ENCODE data around the gene GPR107. TPM values are rescaled to one million over a fixed set of nuclear protein-coding genes. Genes with fewer than 3 reads are reported as not detected.

Gene GPR107
- total RNA-seq, 4 donors from 2014 or later, result 18.9 to 27.0 (median 23.2) TPM

DNA sequence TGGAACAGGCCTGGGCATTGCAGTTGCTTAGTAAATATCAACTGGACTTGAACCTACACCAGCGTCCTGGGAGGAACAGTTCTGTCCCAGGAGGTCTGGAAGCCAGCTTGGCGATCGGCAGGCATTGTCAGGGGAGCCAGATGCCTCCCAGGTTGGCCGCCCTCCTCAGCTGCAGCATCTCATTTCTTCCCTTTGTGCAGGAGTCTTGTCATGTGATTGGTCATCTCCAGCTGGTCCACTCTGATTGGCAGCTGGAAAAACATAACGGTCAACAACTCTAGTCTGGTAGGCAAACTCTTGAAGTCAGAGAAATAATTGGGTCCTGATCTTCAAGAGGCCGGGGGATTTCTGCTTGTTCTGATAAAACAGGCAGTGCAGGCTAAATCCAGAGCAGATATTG lies 88.9 kb downstream of the GPR107 start:
- intact Hi-C loops (cut with DNase I), result no loop called here
- 79 to 88% methylated on average over 4 to 6 of the region's 6 CpGs for WGBS, 2 donors
- Histone ChIP-seq H3K36me3 (no peaks in the 10 kb centered on the region), H3K9me3 (no peaks in the 10 kb centered on the region), H3K4me3 (no peak overlapping the region), H3K4me1 (peaks cover 10 to 43% (median 22%) of the 10 kb centered on the region in 3 donors), H3K27ac (no peak overlapping the region), H3K27me3 (peaks cover 0 to 38% (median 0%) of the 10 kb centered on the region in 4 donors)
- no peak for DNase-seq
- TF ChIP-seq CTCF (IDR thresholded peaks at IDR 0.05), result no peak
- no peak for TF ChIP-seq POLR2A (IDR thresholded peaks at IDR 0.05)

GRCh38 chr9:130143279-130143893 lies 89.7 kb downstream of the GPR107 start:
- Histone ChIP-seq H3K27ac (no peak overlapping the region), H3K4me3 (no peak overlapping the region), H3K36me3 (no peaks in the 10 kb centered on the region), H3K4me1 (peaks cover 3 to 35% (median 15%) of the 10 kb centered on the region in 3 donors), H3K27me3 (peaks cover 0 to 38% (median 0%) of the 10 kb centered on the region in 4 donors), H3K9me3 (no peaks in the 10 kb centered on the region)
- TF ChIP-seq CTCF (IDR thresholded peaks at IDR 0.05) (no peak), POLR2A (IDR thresholded peaks at IDR 0.05) (no peak)
- 59 to 71% methylated on average over 15 to 18 of the region's 24 CpGs for WGBS, 2 donors
- DNase-seq, result no peak
- intact Hi-C loops (cut with DNase I), result no loop called here

DNA sequence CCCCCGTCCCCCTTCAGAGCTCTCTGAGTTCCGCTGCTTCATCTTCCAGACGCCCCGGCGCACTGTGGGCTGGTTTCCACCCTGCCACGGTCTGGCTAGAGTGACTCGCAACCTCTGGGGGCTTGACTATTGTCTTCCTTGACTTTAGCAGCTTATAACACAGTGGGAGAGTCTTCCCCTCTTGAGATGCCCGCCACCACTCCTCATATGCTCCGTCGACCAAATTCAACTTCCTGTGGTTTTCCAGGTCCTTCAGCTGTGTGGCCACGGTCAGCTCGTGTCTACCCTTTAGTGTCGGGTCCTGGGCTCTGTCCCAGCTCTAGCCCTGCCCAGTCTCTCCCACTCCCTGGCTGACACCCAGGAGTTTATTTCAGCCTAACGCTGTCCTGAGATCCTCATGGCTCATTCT lies 90.3 kb downstream of the GPR107 start:
- peaks cover 0 to 30% (median 9%) of the 10 kb centered on the region in 3 donors for H3K4me1 ChIP-seq
- intact Hi-C loops (cut with DNase I), result no loop called here
- no peak for DNase-seq
- H3K9me3 ChIP-seq, result no peaks in the 10 kb centered on the region
- no peak overlapping the region for H3K4me3 ChIP-seq
- TF ChIP-seq POLR2A (IDR thresholded peaks at IDR 0.05) (no peak), CTCF (IDR thresholded peaks at IDR 0.05) (no peak)
- no peaks in the 10 kb centered on the region for H3K36me3 ChIP-seq
- WGBS, 2 donors, result 28 to 35% methylated on average over 14 of the region's 14 CpGs
- no peak overlapping the region for H3K27ac ChIP-seq
- peaks cover 0 to 38% (median 0%) of the 10 kb centered on the region in 4 donors for H3K27me3 ChIP-seq

DNA sequence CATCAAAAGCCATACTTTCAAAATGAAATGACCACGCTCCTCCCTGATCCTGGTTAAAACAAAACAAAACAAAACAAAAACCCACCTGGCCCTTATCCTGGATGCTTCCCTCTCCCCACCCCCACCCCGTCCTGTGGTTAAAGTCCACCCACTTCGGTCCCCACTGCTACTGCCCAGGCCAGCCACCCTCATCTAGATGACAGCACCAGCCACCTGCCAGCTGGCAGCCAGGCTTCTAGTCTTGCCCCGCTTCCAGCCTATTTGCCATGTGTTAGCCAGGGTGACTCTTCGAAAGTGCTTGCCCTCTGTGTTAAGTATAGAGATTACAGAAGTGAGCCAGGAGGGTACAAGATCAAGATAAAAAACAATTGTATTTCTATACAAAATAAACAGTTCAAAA lies 91.0 kb downstream of the GPR107 start:
- no peak for TF ChIP-seq POLR2A (IDR thresholded peaks at IDR 0.05)
- TF ChIP-seq CTCF (IDR thresholded peaks at IDR 0.05), result no peak
- Histone ChIP-seq H3K4me1 (peaks cover 0 to 22% (median 2%) of the 10 kb centered on the region in 3 donors), H3K9me3 (no peaks in the 10 kb centered on the region), H3K36me3 (no peaks in the 10 kb centered on the region), H3K4me3 (no peak overlapping the region), H3K27ac (no peak overlapping the region), H3K27me3 (peaks cover 0 to 38% (median 0%) of the 10 kb centered on the region in 4 donors)
- intact Hi-C loops (cut with DNase I), result no loop called here
- WGBS, 2 donors, result 33 to 46% methylated on average over 4 to 5 of the region's 5 CpGs
- no peak for DNase-seq

DNA sequence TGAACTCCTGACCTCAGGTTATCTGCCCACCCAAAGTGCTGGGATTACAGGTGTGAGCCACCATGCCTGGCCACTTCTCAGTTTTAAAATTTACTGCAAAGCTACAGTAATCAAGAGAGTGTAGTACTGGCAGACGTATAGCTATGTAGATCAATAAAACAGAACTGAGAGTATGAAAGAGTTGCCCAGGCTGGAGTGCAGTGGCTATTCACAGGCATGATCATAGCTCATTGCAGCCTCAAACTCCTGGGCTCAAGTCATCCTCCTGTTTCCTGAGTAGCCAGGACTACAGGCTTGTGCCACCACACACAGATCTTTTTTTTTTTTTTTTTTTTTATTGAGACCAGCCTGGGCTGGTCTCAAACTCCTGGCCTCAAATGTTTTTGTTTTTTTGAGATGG lies 92.0 kb downstream of the GPR107 start:
- no peaks in the 10 kb centered on the region for H3K36me3 ChIP-seq
- no peak for DNase-seq
- H3K4me3 ChIP-seq, result no peak overlapping the region
- 40 to 100% methylated on average over 1 of the region's 1 CpG for WGBS, 2 donors
- H3K27ac ChIP-seq, result no peak overlapping the region
- H3K27me3 ChIP-seq, result peaks cover 0 to 38% (median 0%) of the 10 kb centered on the region in 4 donors
- intact Hi-C loops (cut with DNase I), result no loop called here
- peaks cover 0 to 19% (median 2%) of the 10 kb centered on the region in 3 donors for H3K4me1 ChIP-seq
- H3K9me3 ChIP-seq, result no peaks in the 10 kb centered on the region
- TF ChIP-seq CTCF (IDR thresholded peaks at IDR 0.05) (no peak), POLR2A (IDR thresholded peaks at IDR 0.05) (no peak)

Measured in esophagus squamous epithelium (tissue), 5 donors.